AG04449 (cell line): Measurements from ENCODE around the gene TRAK1.

Experiments used
- CTCF ChIA-PET: fragments of 350-600 bp; formaldehyde crosslinking; extraction: SDS; loops from one replicate; lab custom pipeline; 2021; ENCODE audit warnings: antibody characterized with exemption; lab: Yijun Ruan, JAX
- POLR2A ChIA-PET: fragments of 400-600, 350-600 bp; formaldehyde crosslinking; extraction: SDS; loops from one replicate; lab custom pipeline; 2020; ENCODE audit warnings: antibody characterized with exemption, inconsistent platforms; lab: Yijun Ruan, JAX
- DNase-seq: peaks from one replicate; pipeline ENCODE4 v3.0.0-alpha.2; 2010; ENCODE audit warnings: low read depth, low spot score
- H3K4me3 ChIP-seq: 2 replicates; pipeline ENCODE4 v1.5.1; 2011; ENCODE audit warnings: low read depth, mild to moderate bottlenecking, control low read depth, low read length
- TF ChIP-seq, protein P1 (sequence below): IDR thresholded peaks from one replicate; pipeline ENCODE4 v1.5.1; 2011; ENCODE audit warnings: mild to moderate bottlenecking, moderate library complexity, low read length, control low read depth, inconsistent platforms; ENCODE audit not compliant: insufficient read depth; ENCODE audit errors: missing control alignments

TRAK1 gene

DNA sequence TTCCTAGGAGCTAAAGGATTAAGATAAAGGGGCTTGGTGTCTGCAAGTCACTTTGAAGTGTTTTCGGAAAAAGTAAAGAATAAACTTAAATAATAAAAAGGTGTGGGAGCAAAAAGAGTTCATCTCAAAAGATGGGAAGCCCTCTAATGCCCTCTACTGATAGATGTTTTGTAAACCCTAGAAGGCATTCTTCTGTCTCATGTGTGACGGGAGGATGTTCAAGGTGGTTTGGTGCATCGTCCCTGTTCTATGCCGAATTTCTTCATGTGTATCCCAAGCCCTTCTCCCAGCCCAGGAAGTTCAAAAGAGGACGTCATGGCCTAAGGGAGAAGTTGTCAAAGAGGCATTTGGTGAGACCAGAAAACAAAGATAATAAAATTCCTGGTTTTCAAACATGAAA, 137.6 kb downstream of the TRAK1 start:
- DNase-seq = no peak
- no peak overlapping the region for H3K4me3 ChIP-seq
- POLR2A ChIA-PET = no interaction called here
- TF ChIP-seq, protein P1, sequence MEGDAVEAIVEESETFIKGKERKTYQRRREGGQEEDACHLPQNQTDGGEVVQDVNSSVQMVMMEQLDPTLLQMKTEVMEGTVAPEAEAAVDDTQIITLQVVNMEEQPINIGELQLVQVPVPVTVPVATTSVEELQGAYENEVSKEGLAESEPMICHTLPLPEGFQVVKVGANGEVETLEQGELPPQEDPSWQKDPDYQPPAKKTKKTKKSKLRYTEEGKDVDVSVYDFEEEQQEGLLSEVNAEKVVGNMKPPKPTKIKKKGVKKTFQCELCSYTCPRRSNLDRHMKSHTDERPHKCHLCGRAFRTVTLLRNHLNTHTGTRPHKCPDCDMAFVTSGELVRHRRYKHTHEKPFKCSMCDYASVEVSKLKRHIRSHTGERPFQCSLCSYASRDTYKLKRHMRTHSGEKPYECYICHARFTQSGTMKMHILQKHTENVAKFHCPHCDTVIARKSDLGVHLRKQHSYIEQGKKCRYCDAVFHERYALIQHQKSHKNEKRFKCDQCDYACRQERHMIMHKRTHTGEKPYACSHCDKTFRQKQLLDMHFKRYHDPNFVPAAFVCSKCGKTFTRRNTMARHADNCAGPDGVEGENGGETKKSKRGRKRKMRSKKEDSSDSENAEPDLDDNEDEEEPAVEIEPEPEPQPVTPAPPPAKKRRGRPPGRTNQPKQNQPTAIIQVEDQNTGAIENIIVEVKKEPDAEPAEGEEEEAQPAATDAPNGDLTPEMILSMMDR = no peak
- CTCF ChIA-PET = interaction anchor here (0.6 to 6.1 kb wide), 36 partner anchors 8 to 653 kb away, joined by 3 to 98 read pairs (median 4); no protein-coding TSS in a partner anchor

DNA sequence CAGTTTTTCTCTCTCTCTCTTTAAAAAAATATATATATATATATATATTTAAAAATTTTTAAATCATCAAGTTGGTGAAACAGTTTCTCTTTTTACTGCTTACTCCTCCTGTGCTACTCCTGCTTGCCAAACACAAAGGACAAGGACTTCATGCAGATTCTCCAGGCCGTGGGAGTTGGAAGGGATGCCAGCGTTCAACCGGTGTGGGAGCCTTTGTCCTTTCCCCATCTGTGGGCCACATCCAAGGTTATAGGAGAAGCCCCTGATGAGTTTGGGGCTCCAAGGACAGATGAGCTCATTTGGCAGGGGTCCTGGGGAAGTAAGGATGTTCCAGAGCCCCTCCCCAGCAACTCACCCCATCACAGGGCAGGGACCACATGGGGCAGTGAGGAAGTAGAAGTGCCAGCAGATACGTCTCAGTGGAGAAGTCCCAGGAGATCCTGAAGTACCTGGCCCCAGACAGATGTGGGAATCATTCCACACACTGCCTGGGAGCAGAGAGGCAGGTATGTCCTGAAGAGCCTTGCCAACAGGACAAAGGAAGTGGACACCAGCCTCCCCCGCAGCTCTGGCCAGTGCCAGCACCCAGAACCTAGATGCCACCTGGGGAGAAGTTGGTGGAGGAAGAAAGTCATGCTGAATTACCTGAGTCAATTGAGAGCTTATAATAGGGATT, 138.2 kb downstream of the TRAK1 start:
- no peak overlapping the region for H3K4me3 ChIP-seq
- ChIA-PET POLR2A (no interaction called here), CTCF (interaction anchor here (0.6 to 6.1 kb wide), 50 partner anchors 9 to 652 kb away, joined by 3 to 98 read pairs (median 4); no protein-coding TSS in a partner anchor)
- TF ChIP-seq, protein P1 = no peak
- no peak for DNase-seq

DNA sequence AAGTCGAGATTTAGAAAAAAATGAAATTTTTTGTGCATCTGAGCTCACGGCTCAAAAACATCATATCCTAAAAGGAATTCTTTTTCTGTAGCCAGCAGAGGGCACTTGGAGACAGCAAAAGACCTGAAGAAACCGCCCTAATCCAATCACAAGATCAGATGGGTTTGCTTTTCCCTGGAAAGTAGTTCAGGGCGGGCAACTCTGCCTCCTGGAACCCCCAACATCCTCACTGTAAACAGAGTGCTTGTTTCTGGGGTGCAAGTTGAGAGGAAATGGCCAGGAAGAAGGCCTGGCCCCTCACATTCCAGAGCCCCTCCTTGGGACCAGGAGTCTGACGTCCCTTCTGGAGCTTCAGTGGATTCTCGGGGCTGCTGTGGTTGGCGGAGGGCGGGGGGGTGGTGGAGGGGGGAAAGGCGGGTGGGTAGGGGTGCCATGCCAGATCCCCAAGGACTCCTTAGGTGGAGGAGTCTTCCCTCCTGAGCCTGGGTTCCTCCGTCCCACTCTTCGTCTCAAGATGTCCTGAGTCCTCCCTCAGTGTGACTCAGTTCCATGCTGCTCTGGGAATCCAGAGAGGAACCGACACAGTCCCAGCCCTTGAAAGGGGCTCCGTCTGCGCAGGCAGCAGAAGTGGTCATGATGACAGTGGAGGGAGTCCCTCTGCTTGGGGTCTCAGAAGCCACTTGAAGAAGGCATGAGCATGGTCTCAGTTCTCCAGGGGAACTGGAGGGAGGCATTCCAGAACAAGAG, 139.0 kb downstream of the TRAK1 start:
- TF ChIP-seq, protein P1 = peak; percentile 44
- peak overlapping the region; percentile 23; the same call in 1 of the 2 replicates for H3K4me3 ChIP-seq
- CTCF ChIA-PET = interaction anchor here (0.6 to 6.1 kb wide), 47 partner anchors 9 to 651 kb away, joined by 3 to 98 read pairs (median 5); no protein-coding TSS in a partner anchor
- POLR2A ChIA-PET = no interaction called here
- no peak for DNase-seq

DNA sequence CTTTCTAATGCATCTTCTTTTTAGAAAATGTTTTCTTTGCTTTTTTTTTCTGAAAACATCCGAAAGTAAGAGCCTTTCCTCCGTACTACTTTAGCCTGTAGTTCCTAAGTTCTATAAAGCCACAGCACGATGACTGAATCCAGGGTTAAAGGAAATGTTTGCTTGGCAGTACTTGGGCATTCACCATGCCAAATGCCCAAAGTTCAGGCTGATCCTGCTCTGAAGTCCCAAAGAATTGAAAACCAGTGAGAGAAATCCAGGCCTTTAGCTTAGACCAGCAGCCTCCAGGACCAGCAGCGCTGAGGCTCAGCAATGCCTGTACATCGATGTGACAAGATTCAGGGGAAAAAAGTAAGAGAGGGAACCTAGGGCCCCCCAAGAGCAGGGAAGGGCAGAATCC, 139.7 kb downstream of the TRAK1 start:
- CTCF ChIA-PET = interaction anchor here (2.4 to 6.1 kb wide), 4 partner anchors 10 to 306 kb away, joined by 11 to 98 read pairs (median 21); no protein-coding TSS in a partner anchor
- POLR2A ChIA-PET = no interaction called here
- H3K4me3 ChIP-seq = no peak overlapping the region

DNA sequence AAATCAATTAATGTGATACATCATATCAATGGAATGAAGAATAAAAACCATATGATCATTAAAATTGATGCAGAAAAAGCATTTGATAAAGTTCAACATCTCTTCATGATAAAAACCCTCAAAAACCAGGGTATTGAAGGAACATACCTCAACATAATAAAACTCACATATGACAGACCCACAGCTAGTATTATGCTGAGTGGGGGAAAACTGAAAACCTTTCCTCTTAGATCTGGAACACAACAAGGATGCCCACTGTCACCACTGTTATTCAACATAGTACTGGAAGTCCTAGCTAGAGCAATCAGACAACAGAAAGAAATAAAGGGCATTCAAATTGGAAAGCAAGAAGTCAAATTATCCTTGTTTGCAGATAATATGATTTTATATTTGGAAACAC, 144.4 kb downstream of the TRAK1 start:
- DNase-seq = no peak
- ChIA-PET POLR2A (no interaction called here), CTCF (interaction anchor here (0.8 kb wide), 1 partner anchor 14 kb away, joined by 3 read pairs; no protein-coding TSS in a partner anchor)
- no peak overlapping the region for H3K4me3 ChIP-seq
- TF ChIP-seq, protein P1 = no peak

More for the DNA sequence above, 139.7 kb downstream of the TRAK1 start:
- DNase-seq = no peak
- TF ChIP-seq, protein P1 = no peak

DNA sequence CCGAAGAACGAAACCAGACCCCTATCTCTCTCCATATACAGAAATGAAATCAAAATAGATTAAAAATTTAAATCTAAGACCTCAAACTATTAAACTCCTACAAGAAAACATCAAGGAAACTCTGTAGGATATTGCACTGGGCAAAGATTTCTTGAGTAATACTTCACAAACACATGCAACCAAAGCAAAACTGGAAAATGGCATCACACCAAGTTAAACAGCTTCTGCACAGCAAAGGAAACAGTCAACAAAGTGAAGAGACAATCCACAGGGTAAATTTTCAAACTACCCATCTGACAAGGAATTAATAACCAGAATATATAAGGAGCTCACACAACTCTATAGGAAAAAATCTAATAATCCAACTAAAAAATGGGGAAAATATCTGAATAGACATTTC, 145.5 kb downstream of the TRAK1 start:
- TF ChIP-seq, protein P1 = no peak
- ChIA-PET CTCF (interaction anchor here (0.7 to 1.3 kb wide), 3 partner anchors 9 to 311 kb away, joined by 3 to 4 read pairs (median 3); no protein-coding TSS in a partner anchor), POLR2A (no interaction called here)
- DNase-seq = no peak
- no peak overlapping the region for H3K4me3 ChIP-seq
